GM21381 (cell line): Measurements from ENCODE around the gene NBEAL2.
A peak's percentile ranks its signal among the peaks of the same experiment; 100 is the strongest.
"Not testable (repeated sequence)": the region's sequence is repeated elsewhere in the genome, so short reads cannot be mapped to it uniquely, and the experiment has no call there.

Source experiments
- ATAC-seq: cut with Tn5 transposase; IDR thresholded peaks from one replicate; pipeline ENCODE4 v1.9.1; 2021; ENCODE audit warnings: mild to moderate bottlenecking, moderate library complexity; ENCODE audit not compliant: unreplicated experiment

NBEAL2 gene

DNA sequence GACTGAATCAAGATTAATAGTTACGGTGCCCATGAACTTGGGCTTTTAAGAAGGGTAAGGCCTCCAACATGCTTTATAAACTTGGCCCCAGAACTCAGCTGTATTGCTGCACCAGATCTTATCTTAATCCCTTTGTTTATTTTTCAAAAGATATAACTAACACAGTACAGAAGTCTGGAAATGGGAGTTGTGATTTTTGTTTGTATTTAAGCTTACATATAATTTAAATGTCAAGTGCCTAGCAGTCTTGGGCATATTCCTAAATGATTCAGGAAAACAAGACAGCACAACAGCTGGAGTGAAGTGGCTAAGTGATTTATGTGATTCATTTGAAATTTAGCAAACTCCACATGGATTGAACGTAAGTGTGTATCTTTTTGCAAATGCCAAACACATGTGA, 56.2 kb downstream of the NBEAL2 start:
- no peak for ATAC-seq

DNA sequence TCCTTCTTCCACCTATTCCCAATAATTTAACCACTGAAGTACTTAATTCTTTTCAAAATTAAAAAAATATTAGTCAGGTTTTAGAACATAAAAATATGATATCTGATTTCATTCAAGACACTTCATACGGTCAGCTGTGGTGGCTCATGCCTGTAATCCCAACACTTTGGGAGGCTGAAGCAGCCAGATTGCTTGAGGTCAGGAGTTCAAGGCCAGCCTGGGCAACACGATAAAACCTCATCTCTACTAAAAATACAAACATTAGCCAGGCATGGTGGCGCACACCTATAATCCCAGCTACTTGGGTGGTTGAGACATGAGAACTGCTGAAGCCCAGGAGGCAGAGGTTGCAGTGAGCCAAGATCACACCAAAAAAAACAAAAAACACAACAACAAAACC, 56.7 kb downstream of the NBEAL2 start:
- no peak for ATAC-seq

GRCh38 chr3:47037302-47037701, 57.8 kb downstream of the NBEAL2 start:
- ATAC-seq: not testable (repeated sequence)

DNA sequence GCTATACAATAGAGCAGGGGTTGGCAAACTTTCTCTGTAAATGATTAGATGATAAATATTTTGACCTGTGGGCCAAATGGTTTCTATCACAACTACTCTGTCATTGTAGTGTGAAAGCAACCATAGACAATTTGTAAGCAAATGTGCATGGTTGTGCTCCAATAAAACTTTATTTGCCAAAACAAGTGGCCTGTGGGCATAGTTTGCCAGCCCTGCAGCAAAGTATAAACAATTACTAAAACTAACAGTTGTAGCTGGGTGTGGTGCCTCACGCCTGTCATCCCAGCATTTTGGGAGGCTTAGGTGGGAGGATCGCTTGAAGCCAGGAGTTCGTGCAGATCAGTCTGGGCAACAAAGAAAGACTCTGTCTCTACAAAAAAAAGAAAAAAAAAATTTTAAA, 61.6 kb downstream of the NBEAL2 start:
- no peak for ATAC-seq

DNA sequence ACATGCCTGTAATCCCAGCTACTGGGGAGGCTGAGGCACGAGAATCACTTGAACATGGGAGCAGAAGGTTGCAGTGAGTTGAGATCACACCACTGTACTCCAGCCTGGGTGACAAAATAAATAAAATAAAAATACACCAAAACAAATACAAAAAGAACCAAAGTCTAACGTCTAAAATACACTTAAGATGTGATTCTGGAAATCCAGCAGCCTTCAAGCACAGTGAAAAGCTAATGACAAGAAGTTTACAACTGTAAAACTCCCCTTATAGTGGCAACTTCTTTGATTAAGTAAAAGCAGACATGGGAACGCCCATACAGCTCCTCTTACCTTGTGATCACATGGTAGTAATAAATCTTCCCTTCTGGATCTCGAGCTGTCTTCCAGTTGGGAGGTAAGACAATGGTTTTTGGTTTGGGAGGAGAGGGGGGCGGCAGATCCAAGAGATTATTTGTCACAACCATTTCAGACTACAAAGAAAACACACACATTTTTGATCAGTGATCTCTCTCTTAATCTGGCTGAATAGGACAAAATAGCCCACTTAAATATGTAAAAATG, 62.8 kb downstream of the NBEAL2 start:
- no peak for ATAC-seq

DNA sequence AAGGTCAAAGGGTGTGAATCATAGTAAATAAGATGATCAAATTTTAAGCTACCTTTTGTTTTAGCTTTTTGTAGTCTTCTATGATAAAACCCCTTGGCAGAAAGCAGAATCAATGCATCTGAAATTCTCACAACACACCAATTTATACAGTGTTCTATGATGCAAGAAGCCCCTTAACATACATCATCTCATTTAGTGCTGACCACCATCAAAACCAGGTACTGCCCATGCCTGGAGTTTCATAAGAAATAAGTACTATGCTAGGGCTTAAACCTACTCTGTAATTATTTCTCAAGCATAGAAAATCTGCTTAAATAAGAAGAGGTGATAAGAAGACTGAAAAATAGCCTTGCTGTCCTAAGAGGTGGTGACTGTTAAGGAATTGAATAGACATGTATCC, 67.6 kb downstream of the NBEAL2 start:
- no peak for ATAC-seq

DNA sequence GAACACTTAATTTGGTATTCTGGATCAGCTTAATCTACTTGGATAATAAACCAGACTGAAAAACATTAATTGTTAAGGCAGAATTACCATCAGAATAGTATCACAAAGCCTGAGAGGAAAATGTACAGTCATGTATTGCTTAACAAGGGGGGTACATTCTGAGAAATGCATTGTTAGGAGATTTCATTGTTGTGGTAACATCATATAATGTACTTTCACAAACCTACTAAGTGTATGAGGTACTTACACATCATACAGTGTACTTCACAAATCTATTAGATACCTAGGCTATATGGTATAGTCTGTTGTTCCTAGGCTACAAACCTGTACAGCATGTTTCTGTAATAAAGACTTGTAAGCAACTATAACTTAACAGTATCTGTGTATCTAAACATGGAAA, 68.2 kb downstream of the NBEAL2 start:
- no peak for ATAC-seq

DNA sequence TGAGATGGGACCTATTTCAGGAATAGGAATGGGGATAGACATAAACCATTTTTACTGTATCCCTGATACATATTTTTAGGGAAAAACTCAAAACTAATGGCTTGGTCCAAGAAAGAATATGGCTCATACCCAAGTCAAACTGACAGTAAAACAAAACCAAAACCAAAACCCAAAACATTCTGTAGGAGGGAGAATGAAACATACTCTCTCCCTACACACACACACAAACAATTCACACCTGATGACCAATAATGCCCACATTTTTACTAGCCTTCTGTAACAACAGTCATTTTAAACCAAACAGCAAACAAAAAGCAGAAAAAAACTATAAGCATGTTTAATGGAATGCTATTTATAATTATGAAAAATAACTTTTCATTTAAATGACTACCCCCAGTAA, 74.9 kb downstream of the NBEAL2 start:
- peak; percentile 49 for ATAC-seq

DNA sequence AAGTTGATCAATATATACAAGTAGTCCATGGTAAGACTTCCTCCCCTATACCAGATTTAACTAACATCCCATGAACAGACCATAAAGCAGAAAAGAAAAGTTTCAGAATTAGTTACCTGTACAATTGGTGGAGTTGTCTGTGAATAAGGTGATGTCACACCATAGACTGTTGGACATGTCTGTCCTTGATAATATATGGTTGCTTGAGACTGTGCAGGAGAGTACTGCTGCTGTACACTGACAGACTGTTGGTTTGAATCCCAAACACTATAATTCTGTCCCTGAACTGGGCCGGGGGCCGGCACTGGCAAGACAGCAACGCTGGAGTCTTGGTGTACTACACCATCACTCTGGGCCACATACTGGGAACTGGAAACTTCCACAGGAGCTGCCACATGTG, 77.2 kb downstream of the NBEAL2 start:
- ATAC-seq: no peak

GRCh38 chr3:47057212-47057671, 77.8 kb downstream of the NBEAL2 start:
- no peak for ATAC-seq
